GM23338 (cell line): ENCODE results near the gene ACTR6. TPM values are rescaled to one million over a fixed set of nuclear protein-coding genes. Genes with fewer than 3 reads are reported as not detected.
A peak's percentile ranks its signal among the peaks of the same experiment; 100 is the strongest.
"Not testable (repeated sequence)": the region's sequence is repeated elsewhere in the genome, so short reads cannot be mapped to it uniquely, and the experiment has no call there.

ENCODE experiments used
- ATAC-seq: fragments of 200-7000 bp; cut with Tn5 transposase; 3 replicates; pipeline ENCODE4 v1.9.1; 2020
- DNase-seq: peaks from one replicate; pipeline ENCODE4 v3.0.0-alpha.2; 2015; ENCODE audit warnings: low spot score
- H2AFZ ChIP-seq: fragments of 200-600 bp; sonication (generic); 2 replicates; pipeline ENCODE4 v1.8.0; 2016; ENCODE audit warnings: antibody characterized with exemption, mild to moderate bottlenecking, moderate library complexity
- H3F3A ChIP-seq: fragments of 200-600 bp; sonication (generic); replicated peaks from 2 replicates; pipeline ENCODE4 v1.8.0; 2017; ENCODE audit warnings: antibody characterized with exemption, mixed run types, low read depth
- H3K27ac ChIP-seq: fragments of 200-600 bp; sonication (generic); 2 replicates; pipeline ENCODE4 v1.6.1; 2016; ENCODE audit warnings: low read depth
- H3K27me3 ChIP-seq: fragments of 200-600 bp; sonication (generic); 2 replicates; pipeline ENCODE4 v1.8.0; 2016; ENCODE audit warnings: mild to moderate bottlenecking, mixed run types, moderate library complexity; ENCODE audit not compliant: insufficient read depth
- H3K36me3 ChIP-seq: fragments of 200-600 bp; sonication (generic); 2 replicates; pipeline ENCODE4 v1.8.0; 2016; ENCODE audit warnings: mild to moderate bottlenecking; ENCODE audit not compliant: insufficient read depth
- H3K4me1 ChIP-seq: fragments of 200-600 bp; sonication (generic); 2 replicates; pipeline ENCODE4 v1.8.0; 2016; ENCODE audit warnings: mild to moderate bottlenecking, moderate library complexity; ENCODE audit not compliant: insufficient read depth
- H3K4me2 ChIP-seq: fragments of 200-600 bp; sonication (generic); 2 replicates; pipeline ENCODE4 v1.7.1; 2017; ENCODE audit warnings: mixed run types
- H3K4me3 ChIP-seq: fragments of 200-600 bp; sonication (generic); 2 replicates; pipeline ENCODE4 v1.6.1; 2016; ENCODE audit warnings: mixed run types
- H3K79me2 ChIP-seq: fragments of 200-600 bp; sonication (generic); replicated peaks from 2 replicates; pipeline ENCODE4 v1.8.0; 2017; ENCODE audit warnings: mild to moderate bottlenecking; ENCODE audit not compliant: insufficient read depth
- H3K9me2 ChIP-seq: fragments of 200-600 bp; sonication (generic); 2 replicates; pipeline ENCODE4 v1.8.0; 2017; ENCODE audit not compliant: insufficient read depth
- H4K20me1 ChIP-seq: fragments of 200-600 bp; sonication (generic); replicated peaks from 2 replicates; pipeline ENCODE4 v1.8.0; 2017; ENCODE audit warnings: mild to moderate bottlenecking; ENCODE audit not compliant: insufficient read depth
- H3K27ac Mint-ChIP-seq: 2 replicates; pipeline ENCODE4 v1.8.0; 2020; ENCODE audit warnings: inconsistent platforms, mild to moderate bottlenecking, moderate library complexity, mixed read lengths
- H3K27me3 Mint-ChIP-seq: 3 replicates; pipeline ENCODE4 v1.8.0; 2022; ENCODE audit warnings: low read depth, mild to moderate bottlenecking, moderate library complexity, mixed read lengths, inconsistent platforms; ENCODE audit not compliant: insufficient read depth, poor library complexity
- H3K36me3 Mint-ChIP-seq: 3 replicates; pipeline ENCODE4 v1.8.0; 2021; ENCODE audit warnings: low read depth, mild to moderate bottlenecking, inconsistent platforms, moderate library complexity, mixed read lengths
- H3K4me1 Mint-ChIP-seq: 3 replicates; pipeline ENCODE4 v1.8.0; 2020; ENCODE audit warnings: mild to moderate bottlenecking, inconsistent platforms, mixed read lengths
- H3K4me3 Mint-ChIP-seq: 3 replicates; pipeline ENCODE4 v1.8.0; 2021; ENCODE audit warnings: moderate library complexity, mild to moderate bottlenecking, inconsistent platforms, mixed read lengths
- H3K9me3 Mint-ChIP-seq: 3 replicates; pipeline ENCODE4 v1.8.0; 2020; ENCODE audit warnings: moderate library complexity, mild to moderate bottlenecking, inconsistent platforms, mixed read lengths
- POLR2AphosphoS5 ChIP-seq: IDR thresholded peaks from 2 replicates; pipeline ENCODE4 v1.6.1; 2016; ENCODE audit warnings: antibody characterized with exemption, low read depth
- STAT1 ChIP-seq: IDR thresholded peaks from one replicate; pipeline ENCODE4 v1.6.1; 2016; ENCODE audit warnings: antibody characterized with exemption; ENCODE audit not compliant: unreplicated experiment
- ZNF331 ChIP-seq: fragments of 250-450 bp; sonication (Bioruptor Pico); IDR thresholded peaks from 2 replicates; pipeline ENCODE4 v1.5.0; 2020; ENCODE audit warnings: low read depth, mild to moderate bottlenecking, moderate library complexity
- ZNF462 ChIP-seq: fragments of 250-450 bp; sonication (Bioruptor Pico); IDR thresholded peaks from 2 replicates; pipeline ENCODE4 v1.5.0; 2020; ENCODE audit warnings: mild to moderate bottlenecking, moderate library complexity
- polyA plus RNA-seq: library from polyadenylated mRNA; unstranded; fragments of >200 nt; fragmentation: Nextera tagmentation; extraction: Ambion mirVana; gene quantifications from 2 replicates; pipeline ENCODE4 v1.2.1, GENCODE V29; 2016
- total RNA-seq: library from RNA; depleted of rRNA; stranded (reverse); fragments of >200 nt; shearing (Covaris generic); gene quantifications from 2 replicates; pipeline ENCODE4 v1.2.3, GENCODE V29; 2014
- TF ChIP-seq, protein P1 (sequence below), 2 experiments: fragments of 200-600 bp in 1 of 2; sonication (generic) in 1 of 2; conservative IDR thresholded peaks; 2 replicates each; pipeline versions ENCODE4 v1.5.1 to v1.6.1; 2016 to 2017; ENCODE audit warnings: antibody characterized with exemption in 2 of 2, low read depth in 2 of 2, mild to moderate bottlenecking in 2 of 2, moderate library complexity in 1 of 2
- TF ChIP-seq, protein P2 (sequence below): IDR thresholded peaks from 2 replicates; pipeline ENCODE4 v1.6.1; 2016; ENCODE audit warnings: antibody characterized with exemption

ACTR6 gene
- total and polyA plus RNA-seq, 2 experiments from 2014 or later: 30.1 to 42.5 TPM

DNA sequence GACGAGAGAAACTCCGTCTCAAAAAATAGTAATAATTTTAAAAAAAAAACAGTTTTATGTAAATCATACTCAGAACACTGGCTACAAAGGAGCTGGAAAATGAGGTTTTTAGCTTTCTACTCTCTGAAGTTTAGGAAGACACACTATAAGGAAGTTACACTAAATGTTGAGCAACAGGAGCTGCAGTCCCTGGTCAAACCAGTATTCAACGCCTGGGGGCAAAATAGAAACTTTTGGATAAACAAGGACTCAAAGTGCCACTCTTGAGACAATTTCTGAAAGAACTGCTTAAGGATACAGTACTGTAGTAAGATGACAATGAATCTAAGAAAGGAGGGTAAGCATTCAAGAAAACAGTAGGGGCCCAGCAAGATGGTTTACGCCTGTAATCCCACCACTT lies 29.3 kb downstream of the ACTR6 start (continued):
- TF ChIP-seq, protein P1, sequence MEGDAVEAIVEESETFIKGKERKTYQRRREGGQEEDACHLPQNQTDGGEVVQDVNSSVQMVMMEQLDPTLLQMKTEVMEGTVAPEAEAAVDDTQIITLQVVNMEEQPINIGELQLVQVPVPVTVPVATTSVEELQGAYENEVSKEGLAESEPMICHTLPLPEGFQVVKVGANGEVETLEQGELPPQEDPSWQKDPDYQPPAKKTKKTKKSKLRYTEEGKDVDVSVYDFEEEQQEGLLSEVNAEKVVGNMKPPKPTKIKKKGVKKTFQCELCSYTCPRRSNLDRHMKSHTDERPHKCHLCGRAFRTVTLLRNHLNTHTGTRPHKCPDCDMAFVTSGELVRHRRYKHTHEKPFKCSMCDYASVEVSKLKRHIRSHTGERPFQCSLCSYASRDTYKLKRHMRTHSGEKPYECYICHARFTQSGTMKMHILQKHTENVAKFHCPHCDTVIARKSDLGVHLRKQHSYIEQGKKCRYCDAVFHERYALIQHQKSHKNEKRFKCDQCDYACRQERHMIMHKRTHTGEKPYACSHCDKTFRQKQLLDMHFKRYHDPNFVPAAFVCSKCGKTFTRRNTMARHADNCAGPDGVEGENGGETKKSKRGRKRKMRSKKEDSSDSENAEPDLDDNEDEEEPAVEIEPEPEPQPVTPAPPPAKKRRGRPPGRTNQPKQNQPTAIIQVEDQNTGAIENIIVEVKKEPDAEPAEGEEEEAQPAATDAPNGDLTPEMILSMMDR (conservative IDR thresholded peaks at IDR 0.05; ENCODE audit: low read depth in 2 of 2): no peak

GRCh38 chr12:100231873-100232272 lies 31.3 kb downstream of the ACTR6 start:
- not testable (repeated sequence) for H3K36me3 Mint-ChIP-seq, DNase-seq, H4K20me1 ChIP-seq, H3K9me3 Mint-ChIP-seq, H3K27me3 Mint-ChIP-seq, H3K4me1 ChIP-seq, H3K9me2 ChIP-seq, H3K4me3 ChIP-seq, H3F3A ChIP-seq, H3K27ac ChIP-seq, H3K36me3 ChIP-seq, H3K79me2 ChIP-seq, H3K4me2 ChIP-seq, H3K4me3 Mint-ChIP-seq, H3K4me1 Mint-ChIP-seq, H3K27me3 ChIP-seq, ATAC-seq, H3K27ac Mint-ChIP-seq, H2AFZ ChIP-seq

- Mint-ChIP-seq H3K27me3 (no peaks in the 10 kb centered on the region), H3K36me3 (peaks cover 6% of the 10 kb centered on the region; the same call in 2 of the 3 replicates), H3K4me3 (no peak overlapping the region), H3K4me1 (peaks cover 3% of the 10 kb centered on the region; the same call in 1 of the 3 replicates), H3K9me3 (no peaks in the 10 kb centered on the region), H3K27ac (no peak overlapping the region)
- DNase-seq: peak; percentile 17
- H3K9me2 ChIP-seq: no peaks in the 10 kb centered on the region
- H3K79me2 ChIP-seq: no peaks in the 10 kb centered on the region
- no peaks in the 10 kb centered on the region for H3F3A ChIP-seq
- H3K27ac ChIP-seq: no peak overlapping the region; the same call in 1 of the 2 replicates
- H3K4me2 ChIP-seq: no peak overlapping the region
- H4K20me1 ChIP-seq: no peaks in the 10 kb centered on the region
- H3K27me3 ChIP-seq: no peaks in the 10 kb centered on the region
- no peak overlapping the region for H2AFZ ChIP-seq
- H3K4me3 ChIP-seq: no peak overlapping the region
- H3K36me3 ChIP-seq: no peaks in the 10 kb centered on the region
- no peaks in the 10 kb centered on the region for H3K4me1 ChIP-seq
- ATAC-seq: no peak
- TF ChIP-seq POLR2AphosphoS5 (no peak), STAT1 (no peak), ZNF331 (CRISPR knock-in tag) (no peak), ZNF462 (CRISPR knock-in tag) (no peak)
- TF ChIP-seq, protein P2, sequence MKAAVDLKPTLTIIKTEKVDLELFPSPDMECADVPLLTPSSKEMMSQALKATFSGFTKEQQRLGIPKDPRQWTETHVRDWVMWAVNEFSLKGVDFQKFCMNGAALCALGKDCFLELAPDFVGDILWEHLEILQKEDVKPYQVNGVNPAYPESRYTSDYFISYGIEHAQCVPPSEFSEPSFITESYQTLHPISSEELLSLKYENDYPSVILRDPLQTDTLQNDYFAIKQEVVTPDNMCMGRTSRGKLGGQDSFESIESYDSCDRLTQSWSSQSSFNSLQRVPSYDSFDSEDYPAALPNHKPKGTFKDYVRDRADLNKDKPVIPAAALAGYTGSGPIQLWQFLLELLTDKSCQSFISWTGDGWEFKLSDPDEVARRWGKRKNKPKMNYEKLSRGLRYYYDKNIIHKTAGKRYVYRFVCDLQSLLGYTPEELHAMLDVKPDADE: no peak
- TF ChIP-seq, protein P1 (conservative IDR thresholded peaks at IDR 0.05; ENCODE audit: low read depth in 2 of 2): no peak
Observed at GRCh38 chr12:100234166-100234565, 33.6 kb downstream of the ACTR6 start.
